ENCODE measurements around the gene BBLN.

The BBLN gene

GRCh38 chr9:128203024-128203706, 43.1 kb downstream of the BBLN start, which contains the start of gene DNM1:
TSS of gene DNM1 (plus strand) at chr9:128203379. CDS start at chr9:128203471, 92 bp downstream.
- no peak within 1 kb of the TSS; the same call in 1 of the 2 replicates for H3K27ac ChIP-seq
- no peak for TF ChIP-seq ZFX (IDR thresholded peaks at IDR 0.05; ENCODE audit: borderline replicate concordance)
- peak; percentile 99 for TF ChIP-seq CTCF (IDR thresholded peaks at IDR 0.05)

GRCh38 chr9:128203707-128204551, 43.9 kb downstream of the BBLN start:
- TF ChIP-seq CTCF (IDR thresholded peaks at IDR 0.05) (no peak), ZFX (IDR thresholded peaks at IDR 0.05; ENCODE audit: borderline replicate concordance) (no peak)
- no peak overlapping the region for H3K27ac ChIP-seq

GRCh38 chr9:128204858-128205257, 44.8 kb downstream of the BBLN start:
- TF ChIP-seq ZFX (IDR thresholded peaks at IDR 0.05; ENCODE audit: borderline replicate concordance) (no peak), CTCF (IDR thresholded peaks at IDR 0.05) (no peak)
- H3K27ac ChIP-seq, result no peak overlapping the region

- TF ChIP-seq CTCF (IDR thresholded peaks at IDR 0.05) (no peak), ZFX (IDR thresholded peaks at IDR 0.05; ENCODE audit: borderline replicate concordance) (no peak)
- H3K27ac ChIP-seq, result no peak overlapping the region
Observed at GRCh38 chr9:128205296-128205944, 45.4 kb downstream of the BBLN start.

GRCh38 chr9:128206484-128206883, 46.4 kb downstream of the BBLN start:
- TF ChIP-seq CTCF (IDR thresholded peaks at IDR 0.05), result no peak
- no peak for TF ChIP-seq ZFX (IDR thresholded peaks at IDR 0.05; ENCODE audit: borderline replicate concordance)
- no peak overlapping the region for H3K27ac ChIP-seq

- no peak overlapping the region for H3K27ac ChIP-seq
- TF ChIP-seq ZFX (IDR thresholded peaks at IDR 0.05; ENCODE audit: borderline replicate concordance) (no peak), CTCF (IDR thresholded peaks at IDR 0.05) (no peak)
Observed at GRCh38 chr9:128206916-128207910, 47.1 kb downstream of the BBLN start.
